SK-N-SH treated with all-trans-retinoic acid at 6 μM for 48 hours (cell line): ENCODE measurements around the gene TECTB.

Experiments
- ARNTL ChIP-seq: fragments of 450-650 bp; formaldehyde crosslinking; IDR thresholded peaks from 2 replicates; pipeline ENCODE4 v1.5.0; 2020; ENCODE audit warnings: low read depth, mild to moderate bottlenecking, moderate library complexity, borderline replicate concordance
- BACH2 ChIP-seq: fragments of 250-450 bp; sonication (Bioruptor Pico); IDR thresholded peaks from 2 replicates; pipeline ENCODE4 v1.9.0; 2021; ENCODE audit warnings: mild to moderate bottlenecking, borderline replicate concordance
- OSR1 ChIP-seq: fragments of 250-450 bp; sonication (Bioruptor Pico); IDR thresholded peaks from 2 replicates; pipeline ENCODE4 v1.8.0; 2022; ENCODE audit warnings: moderate library complexity, mild to moderate bottlenecking, inconsistent platforms
- PATZ1 ChIP-seq: fragments of 250-450 bp; sonication (Bioruptor Pico); IDR thresholded peaks from 2 replicates; pipeline ENCODE4 v1.8.0; 2020; ENCODE audit warnings: mild to moderate bottlenecking, moderate library complexity, borderline replicate concordance
- POU6F1 ChIP-seq: fragments of 250-450 bp; sonication (Bioruptor Pico); IDR thresholded peaks from 2 replicates; pipeline ENCODE4 v1.8.0; 2021; ENCODE audit warnings: low read depth, mild to moderate bottlenecking, moderate library complexity, borderline replicate concordance
- PPARA ChIP-seq: fragments of 250-450 bp; sonication (Bioruptor Pico); IDR thresholded peaks from 2 replicates; pipeline ENCODE4 v1.5.0; 2020; ENCODE audit warnings: mild to moderate bottlenecking, borderline replicate concordance
- RARB ChIP-seq: fragments of 250-450 bp; sonication (Bioruptor Pico); IDR thresholded peaks from 2 replicates; pipeline ENCODE4 v1.8.0; 2021; ENCODE audit warnings: mild to moderate bottlenecking, moderate library complexity
- TOX ChIP-seq: fragments of 250-450 bp; sonication (Bioruptor Pico); IDR thresholded peaks from 2 replicates; pipeline ENCODE4 v1.8.0; 2021; ENCODE audit warnings: mild to moderate bottlenecking, moderate library complexity, borderline replicate concordance
- ZFP3 ChIP-seq: fragments of 250-450 bp; sonication (Bioruptor Pico); IDR thresholded peaks from 2 replicates; pipeline ENCODE4 v1.5.0; 2020; ENCODE audit warnings: mild to moderate bottlenecking, moderate library complexity
- ZFP30 ChIP-seq: fragments of 450-650 bp; formaldehyde crosslinking; IDR thresholded peaks from 2 replicates; pipeline ENCODE4 v1.5.0; 2022; ENCODE audit warnings: mild to moderate bottlenecking, moderate library complexity
- ZNF565 ChIP-seq: fragments of 450-650 bp; formaldehyde crosslinking; conservative IDR thresholded peaks from 2 replicates; pipeline ENCODE4 v1.5.0; 2020; ENCODE audit warnings: low read depth, mild to moderate bottlenecking, moderate library complexity
- TF ChIP-seq, protein P1 (sequence below): fragments of 250-450 bp; sonication (Bioruptor Pico); IDR thresholded peaks from 2 replicates; pipeline ENCODE4 v1.5.1; 2020; ENCODE audit warnings: low read depth, mild to moderate bottlenecking, moderate library complexity

GRCh38 chr10:112236486-112236885 lies 46.7 kb upstream of the TECTB start:
- no peak for TF ChIP-seq ARNTL
- no peak for TF ChIP-seq PPARA (CRISPR knock-in tag)
- TF ChIP-seq ZFP30 (CRISPR knock-in tag), result no peak
- TF ChIP-seq PATZ1 (CRISPR knock-in tag), result no peak
- no peak for TF ChIP-seq POU6F1 (CRISPR knock-in tag)
- TF ChIP-seq BACH2 (CRISPR knock-in tag), result no peak
- TF ChIP-seq ZFP3 (CRISPR knock-in tag), result no peak
- TF ChIP-seq OSR1, result no peak
- TF ChIP-seq, protein P1, sequence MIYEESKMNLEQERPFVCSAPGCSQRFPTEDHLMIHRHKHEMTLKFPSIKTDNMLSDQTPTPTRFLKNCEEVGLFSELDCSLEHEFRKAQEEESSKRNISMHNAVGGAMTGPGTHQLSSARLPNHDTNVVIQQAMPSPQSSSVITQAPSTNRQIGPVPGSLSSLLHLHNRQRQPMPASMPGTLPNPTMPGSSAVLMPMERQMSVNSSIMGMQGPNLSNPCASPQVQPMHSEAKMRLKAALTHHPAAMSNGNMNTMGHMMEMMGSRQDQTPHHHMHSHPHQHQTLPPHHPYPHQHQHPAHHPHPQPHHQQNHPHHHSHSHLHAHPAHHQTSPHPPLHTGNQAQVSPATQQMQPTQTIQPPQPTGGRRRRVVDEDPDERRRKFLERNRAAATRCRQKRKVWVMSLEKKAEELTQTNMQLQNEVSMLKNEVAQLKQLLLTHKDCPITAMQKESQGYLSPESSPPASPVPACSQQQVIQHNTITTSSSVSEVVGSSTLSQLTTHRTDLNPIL, result no peak
- TF ChIP-seq RARB (CRISPR knock-in tag), result no peak
- no peak for TF ChIP-seq ZNF565 (CRISPR knock-in tag)
- no peak for TF ChIP-seq TOX (CRISPR knock-in tag)
